Neural cell (in vitro differentiated cells): ENCODE data around the gene RNF13. TPM values are rescaled to one million over a fixed set of nuclear protein-coding genes. Genes with fewer than 3 reads are reported as not detected.

Source experiments
- H2AFZ ChIP-seq: fragments of 200-600, 300-800 bp; sonication (generic), shearing (Covaris generic); 2 replicates; pipeline ENCODE4 v1.6.0; 2014; ENCODE audit warnings: low read depth, mild to moderate bottlenecking, antibody characterized with exemption, low read length, moderate library complexity
- H3F3A ChIP-seq: fragments of 200-600 bp; shearing (Covaris generic); 2 replicates; pipeline ENCODE4 v1.6.1; 2016; ENCODE audit warnings: mild to moderate bottlenecking, moderate library complexity, mixed read lengths, antibody characterized with exemption, low read length; ENCODE audit not compliant: insufficient read depth, poor library complexity, severe bottlenecking
- H3K27ac ChIP-seq: fragments of 200-600, 300-800 bp; sonication (generic), shearing (Covaris generic); 2 replicates; pipeline ENCODE4 v1.5.1; 2014; ENCODE audit warnings: mild to moderate bottlenecking, low read length, moderate library complexity
- H3K27me3 ChIP-seq: fragments of 300-800, 200-600 bp; sonication (generic), shearing (Covaris generic); 2 replicates; pipeline ENCODE4 v1.6.0; 2014; ENCODE audit warnings: mild to moderate bottlenecking, low read depth, low read length, moderate library complexity; ENCODE audit not compliant: insufficient read depth
- H3K36me3 ChIP-seq: fragments of 300-800, 200-600 bp; sonication (generic), shearing (Covaris generic); 2 replicates; pipeline ENCODE4 v1.5.1; 2014; ENCODE audit warnings: mild to moderate bottlenecking, antibody characterized with exemption, low read length, moderate library complexity; ENCODE audit not compliant: insufficient read depth
- H3K4me2 ChIP-seq: fragments of 300-800, 200-600 bp; sonication (generic), shearing (Covaris generic); 2 replicates; pipeline ENCODE4 v1.6.0; 2014; ENCODE audit warnings: mild to moderate bottlenecking, low read length
- H3K4me3 ChIP-seq: fragments of 300-800, 200-600 bp; sonication (generic), shearing (Covaris generic); 2 replicates; pipeline ENCODE4 v1.5.1; 2014; ENCODE audit warnings: mild to moderate bottlenecking, low read length, moderate library complexity
- H3K79me2 ChIP-seq: fragments of 200-600 bp; shearing (Covaris generic); replicated peaks from 2 replicates; pipeline ENCODE4 v1.6.0; 2014; ENCODE audit warnings: mild to moderate bottlenecking, low read length, moderate library complexity; ENCODE audit not compliant: insufficient read depth
- H3K9ac ChIP-seq: fragments of 300-800, 200-600 bp; sonication (generic), shearing (Covaris generic); 2 replicates; pipeline ENCODE4 v1.6.1; 2016; ENCODE audit warnings: mild to moderate bottlenecking, low read length, mixed read lengths
- H3K9me2 ChIP-seq: fragments of 200-600 bp; shearing (Covaris generic); 2 replicates; pipeline ENCODE4 v1.6.1; 2016; ENCODE audit warnings: mild to moderate bottlenecking, low read length, mixed read lengths; ENCODE audit not compliant: insufficient read depth
- H3K9me3 ChIP-seq: fragments of 200-600, 300-800 bp; sonication (generic), shearing (Covaris generic); 2 replicates; pipeline ENCODE4 v1.6.1; 2016; ENCODE audit warnings: mild to moderate bottlenecking, mixed run types, low read length, moderate library complexity, mixed read lengths
- H4K20me1 ChIP-seq: fragments of 200-600 bp; shearing (Covaris generic); 2 replicates; pipeline ENCODE4 v1.6.1; 2016; ENCODE audit warnings: mild to moderate bottlenecking, mixed run types; ENCODE audit not compliant: insufficient read depth
- MXI1 ChIP-seq: fragments of 450-650 bp; conservative IDR thresholded peaks from 2 replicates; pipeline ENCODE4 v1.6.1; 2014; ENCODE audit warnings: antibody characterized with exemption, mild to moderate bottlenecking; ENCODE audit not compliant: poor library complexity, severe bottlenecking
- POLR2AphosphoS5 ChIP-seq: IDR thresholded peaks from 2 replicates; pipeline ENCODE4 v1.6.1; 2012
- RAD21 ChIP-seq: fragments of 450-650 bp; conservative IDR thresholded peaks from 2 replicates; pipeline ENCODE4 v1.6.1; 2014; ENCODE audit warnings: antibody characterized with exemption, mild to moderate bottlenecking, moderate library complexity
- TAF1 ChIP-seq: IDR thresholded peaks from 2 replicates; pipeline ENCODE4 v1.6.1; 2012; ENCODE audit warnings: low read depth
- polyA plus RNA-seq: library from polyadenylated mRNA; depleted of rRNA; stranded (reverse); fragments of >200 nt; gene quantifications from 2 replicates; pipeline ENCODE4 v1.2.3, GENCODE V29; 2014
- TF ChIP-seq, protein P1 (sequence below): IDR thresholded peaks from 2 replicates; pipeline ENCODE4 v1.6.1; 2012; ENCODE audit warnings: borderline replicate concordance
- TF ChIP-seq, protein P2 (sequence below): fragments of 450-650 bp; IDR thresholded peaks from 2 replicates; pipeline ENCODE4 v1.5.1; 2014; ENCODE audit warnings: antibody characterized with exemption, mild to moderate bottlenecking, moderate library complexity; ENCODE audit not compliant: poor library complexity, severe bottlenecking

RNF13 gene
- polyA plus RNA-seq, 1 donor from 2014 or later = 52.3 TPM

DNA sequence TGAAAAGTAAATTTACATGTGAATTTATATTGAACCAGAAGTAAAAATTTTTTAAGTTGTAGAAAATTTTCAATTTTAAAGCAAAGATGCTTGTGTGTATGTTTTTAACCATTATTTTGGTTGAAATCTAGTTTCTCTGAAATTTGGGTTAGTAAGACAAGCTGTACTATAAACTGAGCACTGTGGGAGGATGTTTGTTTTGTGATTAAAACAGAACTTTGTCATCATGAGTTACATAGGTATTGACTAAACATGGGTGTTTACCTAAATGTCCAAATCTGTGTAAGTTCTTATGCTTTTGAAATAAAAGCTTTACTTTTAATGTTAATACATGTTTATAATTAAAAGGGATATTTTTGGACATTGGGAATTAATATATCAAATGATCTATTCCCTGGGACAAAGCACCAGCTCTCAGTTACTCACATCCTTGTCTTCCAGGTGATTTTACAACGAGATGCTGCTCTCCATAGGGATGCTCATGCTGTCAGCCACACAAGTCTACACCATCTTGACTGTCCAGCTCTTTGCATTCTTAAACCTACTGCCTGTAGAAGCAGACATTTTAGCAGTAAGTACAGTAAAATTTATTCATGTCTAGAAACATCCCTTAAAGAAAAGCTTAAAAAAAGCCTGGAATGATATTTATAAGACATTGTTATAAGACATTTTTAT, 32.7 kb downstream of the RNF13 start:
- peaks cover 8% of the 10 kb centered on the region for H3K79me2 ChIP-seq
- H3K4me2 ChIP-seq = no peak overlapping the region
- H2AFZ ChIP-seq = no peak overlapping the region
- H3K4me3 ChIP-seq = no peak overlapping the region
- H4K20me1 ChIP-seq = no peaks in the 10 kb centered on the region
- no peak overlapping the region for H3K9ac ChIP-seq
- TF ChIP-seq, protein P1, sequence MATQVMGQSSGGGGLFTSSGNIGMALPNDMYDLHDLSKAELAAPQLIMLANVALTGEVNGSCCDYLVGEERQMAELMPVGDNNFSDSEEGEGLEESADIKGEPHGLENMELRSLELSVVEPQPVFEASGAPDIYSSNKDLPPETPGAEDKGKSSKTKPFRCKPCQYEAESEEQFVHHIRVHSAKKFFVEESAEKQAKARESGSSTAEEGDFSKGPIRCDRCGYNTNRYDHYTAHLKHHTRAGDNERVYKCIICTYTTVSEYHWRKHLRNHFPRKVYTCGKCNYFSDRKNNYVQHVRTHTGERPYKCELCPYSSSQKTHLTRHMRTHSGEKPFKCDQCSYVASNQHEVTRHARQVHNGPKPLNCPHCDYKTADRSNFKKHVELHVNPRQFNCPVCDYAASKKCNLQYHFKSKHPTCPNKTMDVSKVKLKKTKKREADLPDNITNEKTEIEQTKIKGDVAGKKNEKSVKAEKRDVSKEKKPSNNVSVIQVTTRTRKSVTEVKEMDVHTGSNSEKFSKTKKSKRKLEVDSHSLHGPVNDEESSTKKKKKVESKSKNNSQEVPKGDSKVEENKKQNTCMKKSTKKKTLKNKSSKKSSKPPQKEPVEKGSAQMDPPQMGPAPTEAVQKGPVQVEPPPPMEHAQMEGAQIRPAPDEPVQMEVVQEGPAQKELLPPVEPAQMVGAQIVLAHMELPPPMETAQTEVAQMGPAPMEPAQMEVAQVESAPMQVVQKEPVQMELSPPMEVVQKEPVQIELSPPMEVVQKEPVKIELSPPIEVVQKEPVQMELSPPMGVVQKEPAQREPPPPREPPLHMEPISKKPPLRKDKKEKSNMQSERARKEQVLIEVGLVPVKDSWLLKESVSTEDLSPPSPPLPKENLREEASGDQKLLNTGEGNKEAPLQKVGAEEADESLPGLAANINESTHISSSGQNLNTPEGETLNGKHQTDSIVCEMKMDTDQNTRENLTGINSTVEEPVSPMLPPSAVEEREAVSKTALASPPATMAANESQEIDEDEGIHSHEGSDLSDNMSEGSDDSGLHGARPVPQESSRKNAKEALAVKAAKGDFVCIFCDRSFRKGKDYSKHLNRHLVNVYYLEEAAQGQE = no peak
- TF ChIP-seq POLR2AphosphoS5 = no peak
- H3K9me3 ChIP-seq = no peaks in the 10 kb centered on the region
- no peaks in the 10 kb centered on the region for H3K36me3 ChIP-seq
- no peaks in the 10 kb centered on the region for H3F3A ChIP-seq
- H3K27me3 ChIP-seq = no peaks in the 10 kb centered on the region
- no peaks in the 10 kb centered on the region for H3K9me2 ChIP-seq
- no peak overlapping the region for H3K27ac ChIP-seq

DNA sequence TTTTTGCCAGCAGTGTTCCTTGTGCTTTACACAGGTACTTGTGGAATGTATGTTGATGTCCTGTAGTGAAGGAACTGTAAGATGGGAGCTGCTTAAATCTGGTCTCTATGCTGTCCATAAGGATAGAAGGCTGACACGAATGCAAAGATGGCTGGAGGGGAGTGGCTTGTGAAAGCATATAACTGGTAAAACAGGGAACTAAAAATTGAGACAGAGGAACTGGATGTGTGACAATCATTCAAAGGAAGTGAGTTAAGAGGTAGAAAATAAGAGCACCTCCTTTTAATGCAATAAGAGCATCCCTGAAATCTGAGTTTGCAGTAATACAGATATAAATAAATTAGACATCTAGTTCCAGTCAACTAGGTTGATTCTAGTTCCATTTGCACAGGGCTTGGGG, 35.2 kb downstream of the RNF13 start:
- Histone ChIP-seq H4K20me1 (no peaks in the 10 kb centered on the region), H3K79me2 (no peaks in the 10 kb centered on the region), H3K27ac (no peak overlapping the region)

More for the DNA sequence above, 35.2 kb downstream of the RNF13 start:
- H3K36me3 ChIP-seq = no peaks in the 10 kb centered on the region
- no peak overlapping the region for H3K9ac ChIP-seq
- no peaks in the 10 kb centered on the region for H3K9me3 ChIP-seq
- no peak overlapping the region for H3K4me3 ChIP-seq
- no peak overlapping the region for H3K4me2 ChIP-seq
- TF ChIP-seq, protein P2, sequence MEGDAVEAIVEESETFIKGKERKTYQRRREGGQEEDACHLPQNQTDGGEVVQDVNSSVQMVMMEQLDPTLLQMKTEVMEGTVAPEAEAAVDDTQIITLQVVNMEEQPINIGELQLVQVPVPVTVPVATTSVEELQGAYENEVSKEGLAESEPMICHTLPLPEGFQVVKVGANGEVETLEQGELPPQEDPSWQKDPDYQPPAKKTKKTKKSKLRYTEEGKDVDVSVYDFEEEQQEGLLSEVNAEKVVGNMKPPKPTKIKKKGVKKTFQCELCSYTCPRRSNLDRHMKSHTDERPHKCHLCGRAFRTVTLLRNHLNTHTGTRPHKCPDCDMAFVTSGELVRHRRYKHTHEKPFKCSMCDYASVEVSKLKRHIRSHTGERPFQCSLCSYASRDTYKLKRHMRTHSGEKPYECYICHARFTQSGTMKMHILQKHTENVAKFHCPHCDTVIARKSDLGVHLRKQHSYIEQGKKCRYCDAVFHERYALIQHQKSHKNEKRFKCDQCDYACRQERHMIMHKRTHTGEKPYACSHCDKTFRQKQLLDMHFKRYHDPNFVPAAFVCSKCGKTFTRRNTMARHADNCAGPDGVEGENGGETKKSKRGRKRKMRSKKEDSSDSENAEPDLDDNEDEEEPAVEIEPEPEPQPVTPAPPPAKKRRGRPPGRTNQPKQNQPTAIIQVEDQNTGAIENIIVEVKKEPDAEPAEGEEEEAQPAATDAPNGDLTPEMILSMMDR = no peak
- TF ChIP-seq, protein P1 = no peak
- TF ChIP-seq MXI1 = no peak
- no peak for TF ChIP-seq RAD21
- TF ChIP-seq TAF1 = no peak
- no peaks in the 10 kb centered on the region for H3K9me2 ChIP-seq
- no peaks in the 10 kb centered on the region for H3K27me3 ChIP-seq
- H2AFZ ChIP-seq = no peak overlapping the region
- no peaks in the 10 kb centered on the region for H3F3A ChIP-seq
